WTC11 (cell line): ENCODE data around the gene NECTIN4. TPM values are rescaled to one million over a fixed set of nuclear protein-coding genes. Genes with fewer than 3 reads are reported as not detected.

ENCODE experiments used
- ATAC-seq: fragments of 200-7000 bp; cut with Tn5 transposase; 2 replicates; pipeline ENCODE4 v1.10.0; 2021; ENCODE audit warnings: mild to moderate bottlenecking, moderate library complexity
- CTCF ChIA-PET: fragments of 300-600 bp; sonication (Branson Sonifier 250); formaldehyde crosslinking; loops from one replicate; lab custom pipeline; 2021; ENCODE audit warnings: antibody characterized with exemption; lab: Charles Lee
- POLR2A ChIA-PET: fragments of 350-600 bp; sonication (Branson Sonifier 250); formaldehyde crosslinking; loops from one replicate; lab custom pipeline; 2021; ENCODE audit warnings: antibody characterized with exemption; lab: Charles Lee
- DNase-seq: peaks from one replicate; pipeline ENCODE4 v3.0.0; 2021; ENCODE audit warnings: low spot score
- H3K27ac Mint-ChIP-seq: 2 replicates; pipeline ENCODE4 v1.8.0; 2021; ENCODE audit warnings: mixed read lengths
- H3K27me3 Mint-ChIP-seq: 2 replicates; pipeline ENCODE4 v1.8.0; 2021; ENCODE audit warnings: low read depth, mild to moderate bottlenecking, moderate library complexity, mixed read lengths
- H3K36me3 Mint-ChIP-seq: 2 replicates; pipeline ENCODE4 v1.8.0; 2021; ENCODE audit warnings: mixed read lengths
- H3K4me1 Mint-ChIP-seq: 2 replicates; pipeline ENCODE4 v1.8.0; 2022; ENCODE audit warnings: mixed read lengths
- H3K4me3 Mint-ChIP-seq: 2 replicates; pipeline ENCODE4 v1.8.0; 2021; ENCODE audit warnings: mild to moderate bottlenecking, moderate library complexity, mixed read lengths
- H3K9me3 Mint-ChIP-seq: 2 replicates; pipeline ENCODE4 v1.8.0; 2021; ENCODE audit warnings: mixed read lengths
- E2F1 ChIP-seq: sonication (generic); formaldehyde crosslinking; IDR thresholded peaks from 2 replicates; pipeline ENCODE4 v1.8.0; 2022; ENCODE audit warnings: mild to moderate bottlenecking, missing genetic modification reagents
- E2F5 ChIP-seq: sonication (generic); formaldehyde crosslinking; IDR thresholded peaks from 2 replicates; pipeline ENCODE4 v1.8.1; 2022; ENCODE audit warnings: mild to moderate bottlenecking, moderate library complexity, missing genetic modification reagents
- FOXP4 ChIP-seq: sonication (generic); formaldehyde crosslinking; IDR thresholded peaks from 2 replicates; pipeline ENCODE4 v1.8.0; 2022; ENCODE audit warnings: mild to moderate bottlenecking, missing genetic modification reagents
- KAT7 ChIP-seq: sonication (generic); formaldehyde crosslinking; IDR thresholded peaks from 2 replicates; pipeline ENCODE4 v1.8.1; 2023; ENCODE audit warnings: missing genetic modification reagents, mild to moderate bottlenecking, borderline replicate concordance
- MLX ChIP-seq: sonication (generic); formaldehyde crosslinking; IDR thresholded peaks from 2 replicates; pipeline ENCODE4 v1.8.1; 2023; ENCODE audit warnings: mild to moderate bottlenecking, missing genetic modification reagents, moderate library complexity
- NFATC4 ChIP-seq: fragments of 250-450 bp; sonication (Bioruptor Pico); IDR thresholded peaks from 2 replicates; pipeline ENCODE4 v1.9.0; 2021; ENCODE audit warnings: mild to moderate bottlenecking
- NR2C2 ChIP-seq: sonication (generic); formaldehyde crosslinking; IDR thresholded peaks from 2 replicates; pipeline ENCODE4 v1.8.0; 2022; ENCODE audit warnings: mild to moderate bottlenecking, missing genetic modification reagents
- SMAD4 ChIP-seq: sonication (generic); formaldehyde crosslinking; IDR thresholded peaks from 2 replicates; pipeline ENCODE4 v1.8.0; 2022; ENCODE audit warnings: mild to moderate bottlenecking, missing genetic modification reagents
- TEAD1 ChIP-seq: sonication (generic); formaldehyde crosslinking; IDR thresholded peaks from 2 replicates; pipeline ENCODE4 v1.8.0; 2022; ENCODE audit warnings: mild to moderate bottlenecking, missing genetic modification reagents
- TEAD4 ChIP-seq: sonication (generic); formaldehyde crosslinking; IDR thresholded peaks from 2 replicates; pipeline ENCODE4 v1.8.0; 2022; ENCODE audit warnings: mild to moderate bottlenecking, missing genetic modification reagents
- TP53 ChIP-seq: sonication (generic); formaldehyde crosslinking; IDR thresholded peaks from 2 replicates; pipeline ENCODE4 v1.8.1; 2023; ENCODE audit warnings: mild to moderate bottlenecking, missing genetic modification reagents
- ZBTB43 ChIP-seq: sonication (generic); formaldehyde crosslinking; IDR thresholded peaks from 2 replicates; pipeline ENCODE4 v1.8.1; 2023; ENCODE audit warnings: mild to moderate bottlenecking, missing genetic modification reagents
- ZNF263 ChIP-seq: sonication (generic); formaldehyde crosslinking; IDR thresholded peaks from 2 replicates; pipeline ENCODE4 v1.8.1; 2022; ENCODE audit warnings: low read depth, mild to moderate bottlenecking, moderate library complexity, missing genetic modification reagents
- total RNA-seq: library from RNA; stranded (reverse); gene quantifications from 3 replicates; pipeline ENCODE4 v1.2.3, GENCODE V29; 2021

Gene NECTIN4
- total RNA-seq, 1 experiment from 2014 or later = 1.7 TPM

- TF ChIP-seq FOXP4 (no peak), ZBTB43 (no peak)
Observed at GRCh38 chr1:161084597-161084988, 4.8 kb downstream of the NECTIN4 start (continued).

- H3K4me1 Mint-ChIP-seq = peaks cover 43% of the 10 kb centered on the region
- H3K27me3 Mint-ChIP-seq = no peaks in the 10 kb centered on the region; the same call in 1 of the 2 replicates
- DNase-seq (no peak), ATAC-seq (no peak)
- ChIA-PET CTCF (interaction anchor here (0.5 to 4.0 kb wide), 5 partner anchors 12 to 94 kb away, joined by 3 to 24 read pairs (median 6); partner anchors contain the start of genes F11R and KLHDC9), POLR2A (interaction anchor here (0.6 kb wide), 1 partner anchor 206 kb away, joined by 3 read pairs; no protein-coding TSS in a partner anchor)
- no peak overlapping the region for H3K27ac Mint-ChIP-seq
- no peaks in the 10 kb centered on the region for H3K9me3 Mint-ChIP-seq
- H3K36me3 Mint-ChIP-seq = no peaks in the 10 kb centered on the region
- H3K4me3 Mint-ChIP-seq = no peak overlapping the region
- TF ChIP-seq TP53 (CRISPR knock-in tag) (no peak), NR2C2 (no peak), SMAD4 (CRISPR knock-in tag) (no peak), E2F5 (CRISPR knock-in tag) (no peak), NFATC4 (no peak), TEAD1 (CRISPR knock-in tag) (no peak)
- TF ChIP-seq, all 79 proteins: peak for 0
Observed at GRCh38 chr1:161083748-161084596, 5.4 kb downstream of the NECTIN4 start.

GRCh38 chr1:161082996-161083747, 6.2 kb downstream of the NECTIN4 start:
- ChIA-PET CTCF (interaction anchor here (0.5 to 1.9 kb wide), 3 partner anchors 11 to 62 kb away, joined by 3 to 6 read pairs (median 4); partner anchors contain the start of gene F11R), POLR2A (no interaction called here)
- Mint-ChIP-seq H3K36me3 (no peaks in the 10 kb centered on the region), H3K27me3 (no peaks in the 10 kb centered on the region; the same call in 1 of the 2 replicates), H3K9me3 (no peaks in the 10 kb centered on the region), H3K4me1 (peaks cover 41% of the 10 kb centered on the region), H3K27ac (no peak overlapping the region), H3K4me3 (no peak overlapping the region)
- no peak; the same call in none of the 2 replicates for ATAC-seq
- DNase-seq = no peak
- TF ChIP-seq KAT7 (CRISPR knock-in tag) (no peak), ZNF263 (CRISPR knock-in tag) (peak; percentile 51; the same call in 1 of the 2 replicates), E2F1 (CRISPR knock-in tag) (no peak), TEAD4 (CRISPR knock-in tag) (no peak), MLX (CRISPR knock-in tag) (no peak)
